NCI-H69 (cell line): ENCODE results near the gene METTL16.
"Not testable (repeated sequence)": the region's sequence is repeated elsewhere in the genome, so short reads cannot be mapped to it uniquely, and the experiment has no call there.

Source experiments
- DNase-seq: peaks from one replicate; lab custom pipeline; 2025; lab: John Stamatoyannopoulos, UW

METTL16 gene

GRCh38 chr17:2450016-2450650 is 61.6 kb downstream of the METTL16 start:
- DNase-seq: no peak

- DNase-seq: peak; percentile 8
Measured at GRCh38 chr17:2449486-2449885, 62.2 kb downstream of the METTL16 start.

GRCh38 chr17:2447479-2447878 is 64.2 kb downstream of the METTL16 start:
- not testable (repeated sequence) for DNase-seq

- DNase-seq: no peak
Measured at GRCh38 chr17:2445638-2446037, 66.0 kb downstream of the METTL16 start.

GRCh38 chr17:2444382-2444781 is 67.3 kb downstream of the METTL16 start:
- no peak for DNase-seq

- no peak for DNase-seq
Measured at GRCh38 chr17:2442166-2442565, 69.5 kb downstream of the METTL16 start.

GRCh38 chr17:2440930-2441329 is 70.8 kb downstream of the METTL16 start:
- DNase-seq: no peak

GRCh38 chr17:2439997-2440396 is 71.7 kb downstream of the METTL16 start:
- not testable (repeated sequence) for DNase-seq

GRCh38 chr17:2438823-2439222 is 72.9 kb downstream of the METTL16 start:
- no peak for DNase-seq

- DNase-seq: peak; percentile 72
Measured at GRCh38 chr17:2436316-2436905, 75.3 kb downstream of the METTL16 start.

GRCh38 chr17:2435862-2436261 is 75.8 kb downstream of the METTL16 start:
- peak; percentile 7 for DNase-seq

GRCh38 chr17:2435181-2435741 is 76.4 kb downstream of the METTL16 start:
- DNase-seq: no peak

GRCh38 chr17:2433696-2434095 is 78.0 kb downstream of the METTL16 start:
- no peak for DNase-seq

GRCh38 chr17:2427910-2428309 is 83.8 kb downstream of the METTL16 start:
- DNase-seq: no peak

GRCh38 chr17:2427215-2427614 is 84.5 kb downstream of the METTL16 start:
- DNase-seq: no peak

GRCh38 chr17:2423271-2423670 is 88.4 kb downstream of the METTL16 start:
- no peak for DNase-seq

- DNase-seq: peak; percentile 21
Measured at GRCh38 chr17:2421315-2422147, 90.2 kb downstream of the METTL16 start.

GRCh38 chr17:2420176-2420575 is 91.5 kb downstream of the METTL16 start:
- DNase-seq: no peak

GRCh38 chr17:2419486-2419885 is 92.2 kb downstream of the METTL16 start:
- DNase-seq: no peak

- DNase-seq: no peak
Measured at GRCh38 chr17:2418572-2418971, 93.1 kb downstream of the METTL16 start.

GRCh38 chr17:2416010-2416734 is 95.5 kb downstream of the METTL16 start:
- peak; percentile 72 for DNase-seq

- DNase-seq: no peak
Measured at GRCh38 chr17:2415081-2415480, 96.6 kb downstream of the METTL16 start.
